T-helper 17 cell (primary cell): ENCODE data around the gene ESM1. TPM values are rescaled to one million over a fixed set of nuclear protein-coding genes. Genes with fewer than 3 reads are reported as not detected.

Experiments
- total RNA-seq, 4 donors: library from RNA in 2 of 4; stranded (reverse) in 2 of 4; gene quantifications; one replicate each; pipeline ENCODE4 v1.2.3 and lab custom pipeline; 2022 to 2026

ESM1 gene
- total RNA-seq, 2 donors from 2014 or later: not detected

Other genes starting within 250 kb of the ESM1 start
- 1 to 10 TPM; 3.9 to 9.2 TPM for gene GZMK, start 38.7 kb upstream of the ESM1 start, total RNA-seq
- gene GZMA, start 117.1 kb upstream of the ESM1 start, total RNA-seq: 10 to 100 TPM in 1 of 2 donors, 1 to 10 TPM in 1; 7.9 to 11.3 TPM
- gene GPX8, start 174.6 kb upstream of the ESM1 start, total RNA-seq: not detected
- not detected for gene CDC20B, start 187.6 kb upstream of the ESM1 start, total RNA-seq
- not detected for gene MCIDAS, start 241.7 kb upstream of the ESM1 start, total RNA-seq
- gene CCNO, start 248.0 kb upstream of the ESM1 start, total RNA-seq: not detected